ENCODE data around the gene BMF. TPM values are rescaled to one million over a fixed set of nuclear protein-coding genes. Genes with fewer than 3 reads are reported as not detected.

Gene BMF
- polyA plus RNA-seq, 3 donors: 5.6 to 59.6 (median 6.5) TPM

DNA sequence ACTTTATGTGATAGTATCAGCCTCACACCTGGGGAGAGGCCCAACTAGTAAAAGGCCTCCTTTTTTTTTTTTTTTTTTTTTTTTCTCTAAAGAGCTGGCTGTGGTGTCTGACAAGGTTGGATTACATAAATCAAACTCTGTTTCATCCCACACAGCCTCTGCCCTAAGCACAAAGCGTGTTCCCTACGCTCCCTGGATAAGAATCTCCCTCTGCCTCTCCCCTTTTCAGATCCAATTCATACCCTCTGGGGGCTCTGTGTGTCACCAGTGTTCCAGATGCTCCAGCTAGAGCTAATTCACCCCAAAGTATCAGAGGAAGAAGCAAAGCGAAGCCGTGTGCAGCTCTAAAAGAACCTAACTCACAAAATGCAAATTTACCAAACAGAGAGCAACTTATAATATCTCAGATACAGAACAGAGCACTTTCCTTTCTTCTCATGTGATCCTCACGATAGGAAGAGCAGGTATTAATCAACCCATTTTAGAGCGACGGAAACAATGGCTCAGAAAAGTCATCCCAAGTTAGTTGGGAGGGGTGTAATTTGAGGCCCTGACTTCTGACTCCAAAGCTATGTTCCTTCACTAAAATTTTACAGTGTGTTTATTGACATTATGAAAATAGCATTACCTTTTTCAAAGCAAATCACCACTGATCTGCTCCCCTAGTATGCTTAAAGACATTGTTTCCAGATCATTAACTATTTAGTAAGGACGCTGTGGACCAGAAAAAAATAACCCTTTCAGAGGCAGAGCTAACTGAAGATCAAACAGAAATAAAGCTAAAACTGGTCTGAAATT is 12.4 kb downstream of the BMF start:
- TF ChIP-seq, protein P1, sequence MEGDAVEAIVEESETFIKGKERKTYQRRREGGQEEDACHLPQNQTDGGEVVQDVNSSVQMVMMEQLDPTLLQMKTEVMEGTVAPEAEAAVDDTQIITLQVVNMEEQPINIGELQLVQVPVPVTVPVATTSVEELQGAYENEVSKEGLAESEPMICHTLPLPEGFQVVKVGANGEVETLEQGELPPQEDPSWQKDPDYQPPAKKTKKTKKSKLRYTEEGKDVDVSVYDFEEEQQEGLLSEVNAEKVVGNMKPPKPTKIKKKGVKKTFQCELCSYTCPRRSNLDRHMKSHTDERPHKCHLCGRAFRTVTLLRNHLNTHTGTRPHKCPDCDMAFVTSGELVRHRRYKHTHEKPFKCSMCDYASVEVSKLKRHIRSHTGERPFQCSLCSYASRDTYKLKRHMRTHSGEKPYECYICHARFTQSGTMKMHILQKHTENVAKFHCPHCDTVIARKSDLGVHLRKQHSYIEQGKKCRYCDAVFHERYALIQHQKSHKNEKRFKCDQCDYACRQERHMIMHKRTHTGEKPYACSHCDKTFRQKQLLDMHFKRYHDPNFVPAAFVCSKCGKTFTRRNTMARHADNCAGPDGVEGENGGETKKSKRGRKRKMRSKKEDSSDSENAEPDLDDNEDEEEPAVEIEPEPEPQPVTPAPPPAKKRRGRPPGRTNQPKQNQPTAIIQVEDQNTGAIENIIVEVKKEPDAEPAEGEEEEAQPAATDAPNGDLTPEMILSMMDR (IDR thresholded peaks at IDR 0.05): no peak
- no peak overlapping the region for H2AFZ ChIP-seq (ENCODE audit: insufficient read depth, low read depth, low read length, poor library complexity, severe bottlenecking)
- H3K4me2 ChIP-seq (replicated peaks; ENCODE audit: extremely low read depth, low read length, poor library complexity, severe bottlenecking): no peak overlapping the region
- no peak for DNase-seq
- H3K36me3 ChIP-seq (replicated peaks in 1 of 2; ENCODE audit: control insufficient read depth in 1 of 2, insufficient read depth in 2 of 2, low read length in 2 of 2): peaks cover 9 to 52% of the 10 kb centered on the region in 2 donors
- Mint-ChIP-seq H3K9me3 (no peaks in the 10 kb centered on the region), H3K4me1 (peaks cover 87% of the 10 kb centered on the region), H3K4me3 (no peak overlapping the region), H3K36me3 (peaks cover 55 to 75% of the 10 kb centered on the region in 2 donors), H3K27ac (peak overlapping the region in 4 of 7 donors; percentile 6 to 97 (median 36)), H3K27me3 (ENCODE audit: low read depth in 3 of 3) (peaks cover 1 to 2% (median 2%) of the 10 kb centered on the region in 3 donors)
- intact Hi-C loops (cut with micrococcal nuclease): no loop called here
- peak overlapping the region in 1 of 2 donors; percentile 56 for H3K27ac ChIP-seq (ENCODE audit: low read depth in 1 of 2, low read length in 2 of 2)
- H3K9ac ChIP-seq (ENCODE audit: insufficient read depth, low read length, poor library complexity, severe bottlenecking): no peak overlapping the region
- no peaks in the 10 kb centered on the region for H3K9me3 ChIP-seq (replicated peaks in 1 of 2; ENCODE audit: control insufficient read depth in 1 of 2, insufficient read depth in 1 of 2, low read length in 2 of 2)
- WGBS (ENCODE audit: insufficient coverage): 94% methylated on average over 2 of the region's 8 CpGs
- H3K27me3 ChIP-seq (ENCODE audit: control insufficient read depth in 2 of 2, insufficient read depth in 2 of 2, low read length in 2 of 2): no peaks in the 10 kb centered on the region
- no peaks in the 10 kb centered on the region for H3K79me2 ChIP-seq (ENCODE audit: insufficient read depth, low read length)
- no peak overlapping the region for H3K4me3 ChIP-seq (replicated peaks in 1 of 3; ENCODE audit: low read depth in 2 of 3, low read length in 3 of 3)
- H4K20me1 ChIP-seq (ENCODE audit: insufficient read depth, low read length): no peaks in the 10 kb centered on the region
- H3K4me1 ChIP-seq (ENCODE audit: control insufficient read depth in 1 of 2, insufficient read depth in 2 of 2, low read length in 2 of 2): peaks cover 81 to 89% of the 10 kb centered on the region in 2 donors

DNA sequence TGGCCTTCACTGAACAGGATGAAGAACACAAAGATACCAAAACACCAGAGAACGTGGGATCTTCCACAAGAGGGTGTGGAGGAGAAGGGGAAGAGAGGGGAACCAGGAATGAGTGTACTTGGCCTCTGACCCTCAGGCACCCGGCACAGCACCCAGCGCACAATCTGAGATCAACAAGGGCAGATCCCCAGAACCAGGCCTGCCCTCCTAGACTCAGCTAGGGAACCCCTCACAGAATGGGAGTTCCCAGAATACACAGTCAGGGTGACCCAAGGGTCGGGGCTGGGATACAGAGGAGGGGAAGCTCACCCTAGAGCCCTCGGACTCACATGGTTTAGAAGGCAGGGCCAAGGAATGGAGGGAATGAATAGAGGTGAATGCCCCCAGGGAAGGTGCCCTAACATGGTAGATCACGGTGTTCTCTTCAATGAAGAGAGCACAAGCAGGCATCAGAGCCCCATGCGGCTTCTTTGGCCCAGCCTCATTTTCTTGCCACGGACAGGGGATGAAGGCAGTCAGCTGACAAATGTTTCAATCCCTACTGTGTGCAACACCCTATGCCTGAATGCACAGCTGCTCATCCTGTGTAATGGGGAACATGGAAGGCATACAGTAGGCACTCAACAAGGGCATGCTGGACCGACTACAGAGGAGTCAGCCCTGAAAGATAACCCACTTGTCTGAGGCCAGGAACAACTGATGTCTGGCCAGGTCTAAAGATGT is 13.1 kb downstream of the BMF start:
- intact Hi-C loops (cut with micrococcal nuclease): loop anchor here in 1 of 2 donors (2.0 kb wide), 1 partner anchor 15 kb away; no protein-coding TSS in a partner anchor
- Histone ChIP-seq H3K36me3 (replicated peaks in 1 of 2; ENCODE audit: control insufficient read depth in 1 of 2, insufficient read depth in 2 of 2, low read length in 2 of 2) (peaks cover 17 to 56% of the 10 kb centered on the region in 2 donors), H3K9ac (ENCODE audit: insufficient read depth, low read length, poor library complexity, severe bottlenecking) (no peak overlapping the region), H3K4me2 (replicated peaks; ENCODE audit: extremely low read depth, low read length, poor library complexity, severe bottlenecking) (no peak overlapping the region), H4K20me1 (ENCODE audit: insufficient read depth, low read length) (no peaks in the 10 kb centered on the region), H3K9me3 (replicated peaks in 1 of 2; ENCODE audit: control insufficient read depth in 1 of 2, insufficient read depth in 1 of 2, low read length in 2 of 2) (no peaks in the 10 kb centered on the region), H3K27me3 (ENCODE audit: control insufficient read depth in 2 of 2, insufficient read depth in 2 of 2, low read length in 2 of 2) (no peaks in the 10 kb centered on the region), H3K27ac (ENCODE audit: low read depth in 1 of 2, low read length in 2 of 2) (peak overlapping the region in 1 of 2 donors; percentile 56), H3K79me2 (ENCODE audit: insufficient read depth, low read length) (no peaks in the 10 kb centered on the region), H3K4me3 (replicated peaks in 1 of 3; ENCODE audit: low read depth in 2 of 3, low read length in 3 of 3) (no peak overlapping the region), H2AFZ (ENCODE audit: insufficient read depth, low read depth, low read length, poor library complexity, severe bottlenecking) (no peak overlapping the region), H3K4me1 (ENCODE audit: control insufficient read depth in 1 of 2, insufficient read depth in 2 of 2, low read length in 2 of 2) (peaks cover 73 to 82% of the 10 kb centered on the region in 2 donors)
- 67% methylated on average over 7 of the region's 9 CpGs for WGBS (ENCODE audit: insufficient coverage)
- Mint-ChIP-seq H3K9me3 (no peaks in the 10 kb centered on the region), H3K27me3 (ENCODE audit: low read depth in 3 of 3) (peaks cover 1 to 2% (median 1%) of the 10 kb centered on the region in 3 donors), H3K27ac (peak overlapping the region; percentile 37 to 83 (median 79)), H3K4me1 (peaks cover 79% of the 10 kb centered on the region), H3K36me3 (peaks cover 59 to 75% of the 10 kb centered on the region in 2 donors), H3K4me3 (peak overlapping the region in 1 of 2 donors; percentile 31)
- DNase-seq: peak in 1 of 3 donors; percentile 60
- TF ChIP-seq, protein P1 (IDR thresholded peaks at IDR 0.05): no peak

Measured in CD14-positive monocyte (primary cell).